HEK293T (cell line): ENCODE measurements around the gene INSM1.

ENCODE experiments used
- ARNT ChIP-seq: fragments of 450-650 bp; IDR thresholded peaks from 2 replicates; pipeline ENCODE4 v1.6.1; 2017; ENCODE audit warnings: mild to moderate bottlenecking
- FOXM1 ChIP-seq: fragments of 450-650 bp; IDR thresholded peaks from 2 replicates; pipeline ENCODE4 v1.6.1; 2017; ENCODE audit warnings: mild to moderate bottlenecking, borderline replicate concordance
- HDGF ChIP-seq: fragments of 450-650 bp; IDR thresholded peaks from 2 replicates; pipeline ENCODE4 v1.6.1; 2017; ENCODE audit warnings: antibody characterized with exemption, borderline replicate concordance
- PKNOX1 ChIP-seq: fragments of 450-650 bp; IDR thresholded peaks from 2 replicates; pipeline ENCODE4 v1.6.1; 2016
- SP1 ChIP-seq: fragments of 450-650 bp; IDR thresholded peaks from 2 replicates; pipeline ENCODE4 v1.6.1; 2017
- TARDBP ChIP-seq: fragments of 450-650 bp; IDR thresholded peaks from 2 replicates; pipeline ENCODE4 v1.6.1; 2016

GRCh38 chr20:20399531-20400500 lies 31.9 kb downstream of the INSM1 start:
- no peak for TF ChIP-seq TARDBP
- no peak for TF ChIP-seq PKNOX1
- TF ChIP-seq SP1, result no peak
- no peak for TF ChIP-seq ARNT
- no peak for TF ChIP-seq FOXM1
- TF ChIP-seq HDGF, result no peak
